HEK293 (cell line): ENCODE results near the gene TBL1XR1.

Experiments used
- CTCF ChIA-PET: fragments of 350-600 bp; formaldehyde crosslinking; extraction: SDS; loops from one replicate; lab custom pipeline; 2021; ENCODE audit warnings: antibody characterized with exemption; lab: Yijun Ruan, JAX
- POLR2A ChIA-PET: fragments of 300-600 bp; formaldehyde crosslinking; extraction: SDS; loops from one replicate; lab custom pipeline; 2020; ENCODE audit warnings: antibody characterized with exemption, inconsistent platforms; lab: Yijun Ruan, JAX
- H3K27ac ChIP-seq: fragments of 200-500 bp; sonication (Bioruptor generic); 2 replicates; pipeline ENCODE4 v1.5.1; 2014; ENCODE audit warnings: low read depth, low read length, control low read depth, inconsistent platforms; ENCODE audit errors: extremely low read depth
- H3K36me3 ChIP-seq, 2 experiments: fragments of 200-500 bp in 1 of 2; sonication (Bioruptor generic) in 1 of 2; 1 replicate in 1 of 2; 2 replicates in 1 of 2; pipeline ENCODE4 v1.5.1; 2014 to 2017; ENCODE audit warnings: inconsistent platforms in 2 of 2, low read length in 2 of 2; ENCODE audit not compliant: control insufficient read depth in 2 of 2, insufficient read depth in 1 of 2
- H3K4me1 ChIP-seq: fragments of 200-500 bp; sonication (Bioruptor generic); 2 replicates; pipeline ENCODE4 v1.5.1; 2014; ENCODE audit warnings: mild to moderate bottlenecking, low read length, inconsistent platforms; ENCODE audit not compliant: control insufficient read depth, insufficient read depth
- H3K4me3 ChIP-seq: 2 replicates; pipeline ENCODE4 v1.5.1; 2011; ENCODE audit warnings: low read depth, mild to moderate bottlenecking, control low read depth, low read length, moderate library complexity
- H3K9me3 ChIP-seq: fragments of 200-500 bp; sonication (Bioruptor generic); 2 replicates; pipeline ENCODE4 v1.5.1; 2014; ENCODE audit warnings: low read depth, low read length, inconsistent platforms; ENCODE audit not compliant: control insufficient read depth, insufficient read depth
- GLI2 ChIP-seq: fragments of 450-650 bp; formaldehyde crosslinking; IDR thresholded peaks from 2 replicates; pipeline ENCODE4; 2017; ENCODE audit warnings: missing biosample characterization, missing genetic modification characterization, low read depth, borderline replicate concordance
- GLIS2 ChIP-seq: fragments of 450-650 bp; formaldehyde crosslinking; IDR thresholded peaks from 2 replicates; pipeline ENCODE4 v1.5.1; 2016; ENCODE audit warnings: missing biosample characterization, missing genetic modification characterization
- MYNN ChIP-seq: fragments of 450-650 bp; formaldehyde crosslinking; IDR thresholded peaks from 2 replicates; pipeline ENCODE4 v1.5.1; 2016; ENCODE audit warnings: missing biosample characterization, missing genetic modification characterization, borderline replicate concordance
- SCRT2 ChIP-seq: fragments of 450-650 bp; formaldehyde crosslinking; IDR thresholded peaks from 2 replicates; pipeline ENCODE4 v1.5.1; 2016; ENCODE audit warnings: missing biosample characterization, missing genetic modification characterization
- SP3 ChIP-seq: fragments of 450-650 bp; formaldehyde crosslinking; IDR thresholded peaks from 2 replicates; pipeline ENCODE4 v1.5.1; 2016; ENCODE audit warnings: missing biosample characterization, missing genetic modification characterization
- TCF7L2 ChIP-seq: IDR thresholded peaks from 2 replicates; pipeline ENCODE4 v1.6.1; 2011; ENCODE audit warnings: low read depth, mild to moderate bottlenecking, inconsistent platforms, low read length, moderate library complexity, borderline replicate concordance
- TRIM28 ChIP-seq: IDR thresholded peaks from 2 replicates; pipeline ENCODE4 v1.6.1; 2011; ENCODE audit warnings: low read length, control low read depth, borderline replicate concordance
- ZBTB7A ChIP-seq: fragments of 450-650 bp; formaldehyde crosslinking; IDR thresholded peaks from 2 replicates; pipeline ENCODE4 v1.5.1; 2016; ENCODE audit warnings: low read depth, missing biosample characterization, missing genetic modification characterization
- ZBTB8A ChIP-seq: fragments of 450-650 bp; formaldehyde crosslinking; IDR thresholded peaks from 2 replicates; pipeline ENCODE4 v1.5.1; 2016; ENCODE audit warnings: missing biosample characterization, missing genetic modification characterization
- ZFP3 ChIP-seq: fragments of 450-650 bp; formaldehyde crosslinking; IDR thresholded peaks from 2 replicates; pipeline ENCODE4 v1.5.1; 2016; ENCODE audit warnings: low read depth, missing biosample characterization, missing genetic modification characterization
- ZNF132 ChIP-seq: fragments of 450-650 bp; formaldehyde crosslinking; IDR thresholded peaks from 2 replicates; pipeline ENCODE4 v1.5.1; 2017; ENCODE audit warnings: missing biosample characterization, missing genetic modification characterization, borderline replicate concordance
- ZNF16 ChIP-seq: fragments of 450-650 bp; formaldehyde crosslinking; IDR thresholded peaks from 2 replicates; pipeline ENCODE4 v1.5.1; 2016; ENCODE audit warnings: low read depth, missing biosample characterization, missing genetic modification characterization
- ZNF175 ChIP-seq: fragments of 450-650 bp; formaldehyde crosslinking; IDR thresholded peaks from 2 replicates; pipeline ENCODE4 v1.5.1; 2016; ENCODE audit warnings: missing biosample characterization, missing genetic modification characterization
- ZNF184 ChIP-seq: fragments of 450-650 bp; IDR thresholded peaks from 2 replicates; pipeline ENCODE4 v1.5.1; 2018; ENCODE audit warnings: missing biosample characterization, mild to moderate bottlenecking, missing genetic modification characterization
- ZNF211 ChIP-seq: fragments of 450-650 bp; formaldehyde crosslinking; IDR thresholded peaks from 2 replicates; pipeline ENCODE4 v1.5.1; 2016; ENCODE audit warnings: low read depth, missing biosample characterization, missing genetic modification characterization
- ZNF514 ChIP-seq: fragments of 450-650 bp; formaldehyde crosslinking; IDR thresholded peaks from 2 replicates; pipeline ENCODE4 v1.5.1; 2016; ENCODE audit warnings: missing biosample characterization, missing genetic modification characterization
- ZNF530 ChIP-seq: fragments of 450-650 bp; formaldehyde crosslinking; IDR thresholded peaks from 2 replicates; pipeline ENCODE4 v1.5.1; 2016; ENCODE audit warnings: low read depth, missing biosample characterization, missing genetic modification characterization
- ZNF548 ChIP-seq: fragments of 450-650 bp; formaldehyde crosslinking; IDR thresholded peaks from 2 replicates; pipeline ENCODE4 v1.5.1; 2016; ENCODE audit warnings: missing biosample characterization, missing genetic modification characterization
- ZNF558 ChIP-seq: fragments of 450-650 bp; formaldehyde crosslinking; IDR thresholded peaks from 2 replicates; pipeline ENCODE4 v1.5.1; 2016; ENCODE audit warnings: missing biosample characterization, missing genetic modification characterization
- ZNF560 ChIP-seq: fragments of 450-650 bp; formaldehyde crosslinking; IDR thresholded peaks from 2 replicates; pipeline ENCODE4 v1.5.1; 2017; ENCODE audit warnings: missing biosample characterization, missing genetic modification characterization, borderline replicate concordance
- ZNF600 ChIP-seq: fragments of 450-650 bp; formaldehyde crosslinking; IDR thresholded peaks from 2 replicates; pipeline ENCODE4 v1.5.1; 2016; ENCODE audit warnings: missing biosample characterization, missing genetic modification characterization
- ZNF623 ChIP-seq: fragments of 450-650 bp; formaldehyde crosslinking; IDR thresholded peaks from 2 replicates; pipeline ENCODE4 v1.5.1; 2016; ENCODE audit warnings: missing biosample characterization, missing genetic modification characterization
- ZNF777 ChIP-seq: fragments of 450-650 bp; formaldehyde crosslinking; IDR thresholded peaks from 2 replicates; pipeline ENCODE4 v1.5.1; 2017; ENCODE audit warnings: missing biosample characterization, missing genetic modification characterization, borderline replicate concordance
- TF ChIP-seq, protein P1 (sequence below): IDR thresholded peaks from 2 replicates; pipeline ENCODE4 v1.6.1; 2011; ENCODE audit warnings: mild to moderate bottlenecking, low read depth, low read length, borderline replicate concordance
- TF ChIP-seq, protein P2 (sequence below): fragments of 450-650 bp; formaldehyde crosslinking; IDR thresholded peaks from 2 replicates; pipeline ENCODE4 v1.5.1; 2016; ENCODE audit warnings: missing biosample characterization, missing genetic modification characterization
- TF ChIP-seq, protein P3 (sequence below): fragments of 450-650 bp; formaldehyde crosslinking; IDR thresholded peaks from 2 replicates; pipeline ENCODE4 v1.5.1; 2016; ENCODE audit warnings: missing biosample characterization, missing genetic modification characterization, low read depth

The TBL1XR1 gene

DNA sequence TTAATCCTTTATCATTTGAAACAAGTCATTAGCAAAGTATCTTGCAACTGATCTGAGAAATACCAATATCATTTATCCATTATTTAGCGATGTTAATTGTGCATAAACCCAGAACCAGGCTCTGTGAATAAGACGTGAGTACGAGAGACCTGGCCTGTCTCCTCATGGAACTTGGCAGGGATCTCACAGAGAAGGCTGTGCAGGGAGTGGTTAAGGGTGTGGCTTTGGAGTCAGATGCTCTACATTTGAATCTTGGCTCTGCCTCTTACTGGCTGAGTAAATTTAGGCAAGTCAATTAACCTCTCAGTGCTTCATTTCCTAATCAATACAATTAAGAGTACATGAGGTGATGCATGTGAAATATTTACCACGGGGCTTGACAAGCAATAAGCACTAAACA lies 39.9 kb upstream of the TBL1XR1 start:
- H3K4me1 ChIP-seq = no peaks in the 10 kb centered on the region
- H3K36me3 ChIP-seq = no peaks in the 10 kb centered on the region
- ChIA-PET POLR2A (no interaction called here), CTCF (no interaction called here)
- TF ChIP-seq ZNF184 (tag by site-specific recombination) = no peak
- TF ChIP-seq TCF7L2 = no peak
- TF ChIP-seq ZNF530 = no peak
- TF ChIP-seq, protein P1, sequence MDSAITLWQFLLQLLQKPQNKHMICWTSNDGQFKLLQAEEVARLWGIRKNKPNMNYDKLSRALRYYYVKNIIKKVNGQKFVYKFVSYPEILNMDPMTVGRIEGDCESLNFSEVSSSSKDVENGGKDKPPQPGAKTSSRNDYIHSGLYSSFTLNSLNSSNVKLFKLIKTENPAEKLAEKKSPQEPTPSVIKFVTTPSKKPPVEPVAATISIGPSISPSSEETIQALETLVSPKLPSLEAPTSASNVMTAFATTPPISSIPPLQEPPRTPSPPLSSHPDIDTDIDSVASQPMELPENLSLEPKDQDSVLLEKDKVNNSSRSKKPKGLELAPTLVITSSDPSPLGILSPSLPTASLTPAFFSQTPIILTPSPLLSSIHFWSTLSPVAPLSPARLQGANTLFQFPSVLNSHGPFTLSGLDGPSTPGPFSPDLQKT = no peak
- no peak for TF ChIP-seq ZNF623 (tag by site-specific recombination)
- no peak for TF ChIP-seq ZNF132 (tag by site-specific recombination)
- TF ChIP-seq ZBTB8A (tag by site-specific recombination) = no peak
- no peak for TF ChIP-seq GLI2 (tag by site-specific recombination)
- TF ChIP-seq ZNF600 = no peak
- TF ChIP-seq, protein P2, sequence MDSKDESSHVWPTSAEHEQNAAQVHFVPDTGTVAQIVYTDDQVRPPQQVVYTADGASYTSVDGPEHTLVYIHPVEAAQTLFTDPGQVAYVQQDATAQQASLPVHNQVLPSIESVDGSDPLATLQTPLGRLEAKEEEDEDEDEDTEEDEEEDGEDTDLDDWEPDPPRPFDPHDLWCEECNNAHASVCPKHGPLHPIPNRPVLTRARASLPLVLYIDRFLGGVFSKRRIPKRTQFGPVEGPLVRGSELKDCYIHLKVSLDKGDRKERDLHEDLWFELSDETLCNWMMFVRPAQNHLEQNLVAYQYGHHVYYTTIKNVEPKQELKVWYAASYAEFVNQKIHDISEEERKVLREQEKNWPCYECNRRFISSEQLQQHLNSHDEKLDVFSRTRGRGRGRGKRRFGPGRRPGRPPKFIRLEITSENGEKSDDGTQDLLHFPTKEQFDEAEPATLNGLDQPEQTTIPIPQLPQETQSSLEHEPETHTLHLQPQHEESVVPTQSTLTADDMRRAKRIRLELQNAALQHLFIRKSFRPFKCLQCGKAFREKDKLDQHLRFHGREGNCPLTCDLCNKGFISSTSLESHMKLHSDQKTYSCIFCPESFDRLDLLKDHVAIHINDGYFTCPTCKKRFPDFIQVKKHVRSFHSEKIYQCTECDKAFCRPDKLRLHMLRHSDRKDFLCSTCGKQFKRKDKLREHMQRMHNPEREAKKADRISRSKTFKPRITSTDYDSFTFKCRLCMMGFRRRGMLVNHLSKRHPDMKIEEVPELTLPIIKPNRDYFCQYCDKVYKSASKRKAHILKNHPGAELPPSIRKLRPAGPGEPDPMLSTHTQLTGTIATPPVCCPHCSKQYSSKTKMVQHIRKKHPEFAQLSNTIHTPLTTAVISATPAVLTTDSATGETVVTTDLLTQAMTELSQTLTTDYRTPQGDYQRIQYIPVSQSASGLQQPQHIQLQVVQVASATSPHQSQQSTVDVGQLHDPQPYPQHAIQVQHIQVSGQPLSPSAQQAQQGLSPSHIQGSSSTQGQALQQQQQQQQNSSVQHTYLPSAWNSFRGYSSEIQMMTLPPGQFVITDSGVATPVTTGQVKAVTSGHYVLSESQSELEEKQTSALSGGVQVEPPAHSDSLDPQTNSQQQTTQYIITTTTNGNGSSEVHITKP (tag by site-specific recombination) = no peak
- no peak for TF ChIP-seq SCRT2
- TF ChIP-seq ZNF548 (tag by site-specific recombination) = no peak
- no peak for TF ChIP-seq ZNF558 (tag by site-specific recombination)
- no peak for TF ChIP-seq ZNF175 (tag by site-specific recombination)
- TF ChIP-seq GLIS2 (tag by site-specific recombination) = no peak
- TF ChIP-seq ZNF16 (tag by site-specific recombination) = no peak
- TF ChIP-seq ZBTB7A (tag by site-specific recombination) = no peak
- TF ChIP-seq ZNF777 (tag by site-specific recombination) = no peak
- no peak for TF ChIP-seq ZNF211 (tag by site-specific recombination)
- TF ChIP-seq ZNF560 = no peak
- TF ChIP-seq, all 188 proteins: peak for 0
- no peak overlapping the region for H3K27ac ChIP-seq
- no peak overlapping the region for H3K4me3 ChIP-seq
- H3K9me3 ChIP-seq = no peaks in the 10 kb centered on the region

DNA sequence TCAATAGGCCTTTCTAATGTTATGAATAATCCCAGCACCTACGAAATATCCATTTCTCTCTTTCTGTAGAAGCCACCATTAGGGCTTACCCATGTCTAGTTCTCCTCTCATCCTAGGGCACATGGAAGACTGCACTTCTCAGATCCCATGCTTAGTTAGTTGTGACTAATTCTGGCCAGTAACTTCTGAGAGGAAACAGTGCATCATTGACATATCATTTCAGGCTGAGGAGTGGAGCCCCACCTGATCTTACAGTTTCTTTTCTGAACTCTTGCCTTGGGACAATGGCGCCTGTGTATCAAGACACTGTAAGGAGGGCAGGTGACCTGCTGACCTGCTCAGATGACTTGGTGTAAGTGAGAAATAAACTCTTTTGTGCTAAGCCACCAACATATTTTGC lies 39.4 kb upstream of the TBL1XR1 start:
- no peak overlapping the region for H3K4me3 ChIP-seq
- no peaks in the 10 kb centered on the region for H3K9me3 ChIP-seq
- no peaks in the 10 kb centered on the region for H3K36me3 ChIP-seq
- CTCF ChIA-PET = no interaction called here
- no peaks in the 10 kb centered on the region for H3K4me1 ChIP-seq
- TF ChIP-seq ZFP3 (tag by site-specific recombination) = no peak
- TF ChIP-seq SP3 (tag by site-specific recombination) = no peak
- TF ChIP-seq, protein P3, sequence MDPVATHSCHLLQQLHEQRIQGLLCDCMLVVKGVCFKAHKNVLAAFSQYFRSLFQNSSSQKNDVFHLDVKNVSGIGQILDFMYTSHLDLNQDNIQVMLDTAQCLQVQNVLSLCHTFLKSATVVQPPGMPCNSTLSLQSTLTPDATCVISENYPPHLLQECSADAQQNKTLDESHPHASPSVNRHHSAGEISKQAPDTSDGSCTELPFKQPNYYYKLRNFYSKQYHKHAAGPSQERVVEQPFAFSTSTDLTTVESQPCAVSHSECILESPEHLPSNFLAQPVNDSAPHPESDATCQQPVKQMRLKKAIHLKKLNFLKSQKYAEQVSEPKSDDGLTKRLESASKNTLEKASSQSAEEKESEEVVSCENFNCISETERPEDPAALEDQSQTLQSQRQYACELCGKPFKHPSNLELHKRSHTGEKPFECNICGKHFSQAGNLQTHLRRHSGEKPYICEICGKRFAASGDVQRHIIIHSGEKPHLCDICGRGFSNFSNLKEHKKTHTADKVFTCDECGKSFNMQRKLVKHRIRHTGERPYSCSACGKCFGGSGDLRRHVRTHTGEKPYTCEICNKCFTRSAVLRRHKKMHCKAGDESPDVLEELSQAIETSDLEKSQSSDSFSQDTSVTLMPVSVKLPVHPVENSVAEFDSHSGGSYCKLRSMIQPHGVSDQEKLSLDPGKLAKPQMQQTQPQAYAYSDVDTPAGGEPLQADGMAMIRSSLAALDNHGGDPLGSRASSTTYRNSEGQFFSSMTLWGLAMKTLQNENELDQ (tag by site-specific recombination) = no peak
- no peak for TF ChIP-seq TRIM28
- TF ChIP-seq MYNN (tag by site-specific recombination) = no peak
- TF ChIP-seq ZNF514 (tag by site-specific recombination) = no peak
- no peak overlapping the region for H3K27ac ChIP-seq
- POLR2A ChIA-PET = no interaction called here
